Regular cardiac myocyte (primary cell): Measurements from ENCODE around the gene DRG2. TPM values are rescaled to one million over a fixed set of nuclear protein-coding genes. Genes with fewer than 3 reads are reported as not detected.

Source experiments
- total RNA-seq: library from RNA; depleted of rRNA; stranded (reverse); fragments of >200 nt; gene quantifications from 2 replicates; pipeline ENCODE4 v1.2.3, GENCODE V29; 2014

DRG2 gene, protein sequence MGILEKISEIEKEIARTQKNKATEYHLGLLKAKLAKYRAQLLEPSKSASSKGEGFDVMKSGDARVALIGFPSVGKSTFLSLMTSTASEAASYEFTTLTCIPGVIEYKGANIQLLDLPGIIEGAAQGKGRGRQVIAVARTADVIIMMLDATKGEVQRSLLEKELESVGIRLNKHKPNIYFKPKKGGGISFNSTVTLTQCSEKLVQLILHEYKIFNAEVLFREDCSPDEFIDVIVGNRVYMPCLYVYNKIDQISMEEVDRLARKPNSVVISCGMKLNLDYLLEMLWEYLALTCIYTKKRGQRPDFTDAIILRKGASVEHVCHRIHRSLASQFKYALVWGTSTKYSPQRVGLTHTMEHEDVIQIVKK
- 29.3 and 43.5 TPM in 2 replicates for total RNA-seq

DNA sequence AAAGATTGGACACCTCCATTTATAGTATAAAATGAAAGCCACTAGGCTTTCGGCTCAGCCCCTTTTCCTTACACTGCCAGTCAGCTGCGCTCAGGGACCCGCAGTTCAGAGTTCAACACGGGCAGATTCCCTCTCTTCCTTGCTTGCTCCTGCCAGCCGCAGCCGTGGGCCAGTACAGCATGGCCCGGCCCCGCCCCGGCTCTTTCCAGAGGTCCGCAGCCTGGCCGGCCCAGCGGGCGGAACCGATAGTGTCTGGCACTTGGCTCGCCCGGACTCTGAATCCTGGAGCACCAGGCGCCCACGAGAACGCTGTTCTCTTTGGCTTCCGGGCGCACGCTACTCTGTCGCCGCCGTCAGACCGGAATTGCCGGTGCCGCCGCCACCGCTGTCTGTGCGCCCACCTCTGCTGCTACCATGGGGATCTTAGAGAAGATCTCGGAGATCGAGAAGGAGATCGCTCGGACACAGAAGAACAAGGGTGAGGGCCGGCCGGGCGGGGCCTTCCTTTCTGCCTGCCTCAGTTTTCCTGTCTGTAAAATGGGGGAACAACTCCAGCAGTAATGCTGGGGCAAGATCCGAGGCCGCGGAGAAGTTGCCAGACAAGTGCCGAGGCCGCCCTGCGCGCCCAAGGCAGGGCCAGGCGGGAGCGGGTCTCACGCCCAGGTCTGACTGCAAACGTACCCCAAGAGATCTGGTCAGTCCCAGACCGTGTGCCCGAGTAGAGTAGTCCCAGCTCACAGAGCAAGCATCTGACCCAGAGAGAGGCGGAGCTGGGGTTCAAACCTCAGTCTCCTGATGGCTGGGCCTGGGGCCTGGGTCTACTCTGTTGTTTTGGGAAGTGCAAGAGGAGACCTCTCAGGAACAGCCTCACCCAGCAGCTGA is at the start of gene DRG2:
TSS of gene DRG2 (plus strand) at position 339 of the 882 bp plus-strand sequence. CDS start at position 415, 76 bp downstream.

DNA sequence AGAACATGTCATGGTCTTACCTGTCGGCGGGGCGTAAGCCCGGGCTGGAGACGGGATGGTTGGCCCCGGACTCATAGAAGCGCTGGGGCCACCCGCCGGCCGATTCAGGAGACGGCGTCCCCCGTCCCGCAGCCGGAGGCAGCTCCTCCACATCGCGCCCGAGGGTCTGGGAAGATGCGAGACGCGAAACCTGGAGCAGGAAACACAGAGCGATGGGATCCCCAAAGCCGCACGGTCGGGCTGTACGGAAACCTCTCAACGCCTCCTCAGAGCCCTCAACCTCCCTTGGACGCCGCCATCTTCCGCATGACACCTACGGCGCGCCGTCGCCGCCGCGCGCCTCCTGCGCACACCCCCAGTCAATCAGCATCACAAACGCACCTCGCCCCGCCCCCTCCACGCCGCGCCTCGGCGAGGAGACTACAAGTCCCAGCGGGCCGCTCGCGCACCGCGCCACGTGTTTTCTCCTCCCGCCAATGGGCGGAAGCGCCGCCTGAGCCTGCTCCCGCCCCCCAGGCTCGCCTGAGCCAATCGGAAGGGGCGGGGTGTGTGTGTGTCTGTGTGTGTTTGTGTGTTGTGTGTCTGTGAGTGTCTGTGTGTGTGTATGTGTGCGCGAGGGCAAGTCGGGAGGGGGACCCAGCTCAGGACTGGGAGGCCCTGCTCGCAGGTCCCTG is 48.8 kb upstream of the DRG2 start, which contains the start of the genes ATPAF2 and GID4:
TSS of gene ATPAF2 (minus strand) at position 308 of the 674 bp plus-strand sequence. CDS start at position 153, 155 bp downstream.
TSS of gene GID4 (plus strand) at position 548 of the 674 bp plus-strand sequence. CDS start at position 605, 57 bp downstream.

DNA sequence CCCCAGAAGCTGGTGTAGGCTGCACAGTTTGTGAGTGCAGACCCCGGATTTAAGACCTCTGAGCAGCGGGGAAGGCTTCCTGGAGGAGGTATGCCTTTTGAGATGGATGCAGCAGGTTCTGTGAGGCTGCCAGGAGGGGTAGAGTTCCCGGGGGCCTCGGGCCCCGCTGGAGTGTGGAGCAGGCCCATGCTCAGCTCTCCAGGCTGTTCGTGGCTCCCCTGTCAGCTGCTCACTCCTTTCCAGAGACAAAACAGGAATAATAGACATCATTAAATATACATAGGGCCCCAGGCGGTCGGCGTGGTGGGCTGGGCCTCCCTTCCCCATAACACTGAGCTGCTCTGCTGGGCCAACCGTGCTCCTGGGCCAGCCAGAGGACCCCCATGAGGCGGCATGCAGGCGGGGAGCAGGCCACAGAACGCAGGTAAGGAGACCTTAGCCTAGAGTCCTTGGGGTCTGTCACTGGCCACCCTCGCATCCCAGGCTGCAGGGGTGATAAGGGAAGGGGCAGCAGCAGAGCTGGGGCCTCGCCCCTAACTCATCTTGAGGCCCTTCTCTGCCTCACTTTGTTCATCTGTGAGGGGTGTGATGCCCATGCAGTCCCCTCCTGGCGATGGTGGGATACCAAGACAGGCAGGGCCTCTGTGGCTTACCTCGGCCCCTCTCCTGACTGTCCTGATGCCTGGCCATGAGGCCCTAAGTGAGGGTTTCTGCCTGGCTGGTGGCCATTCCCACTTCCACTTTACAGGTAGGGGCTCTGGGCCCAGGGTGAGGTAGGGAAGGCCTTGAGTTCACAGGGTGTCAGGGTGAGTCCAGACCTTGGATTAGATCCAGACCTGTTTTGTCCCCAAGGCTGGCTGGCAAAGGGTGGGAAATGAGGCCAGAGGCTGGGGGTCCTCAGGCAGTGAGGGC is 20.9 kb downstream of the DRG2 start, which contains the start of gene MYO15A:
TSS of gene MYO15A (plus strand) at position 356 of the 912 bp plus-strand sequence. CDS start 10,045 bp downstream, outside the sequence.

Other genes with a start within 250 kb of the DRG2 start
- 21.7 and 28.4 TPM in 2 replicates for gene TOM1L2, start 115.5 kb upstream of the DRG2 start, total RNA-seq
- under 0.01 and 0.38 TPM in 2 replicates for gene DRC3, start 115.1 kb upstream of the DRG2 start, total RNA-seq
- gene ATPAF2, start 48.8 kb upstream of the DRG2 start, total RNA-seq = 15.5 and 19.4 TPM in 2 replicates
- 5.4 and 9.0 TPM in 2 replicates for gene GID4, start 48.5 kb upstream of the DRG2 start, total RNA-seq
- under 0.01 and 0.56 TPM in 2 replicates for gene MYO15A, start 20.8 kb downstream of the DRG2 start, total RNA-seq
- gene ALKBH5, start 95.9 kb downstream of the DRG2 start, total RNA-seq = 168 and 201 TPM in 2 replicates
- 33.3 and 36.2 TPM in 2 replicates for gene LLGL1, start 137.7 kb downstream of the DRG2 start, total RNA-seq
- 209 and 366 TPM in 2 replicates for gene FLII, start 170.8 kb downstream of the DRG2 start, total RNA-seq
- gene MIEF2, start 172.7 kb downstream of the DRG2 start, total RNA-seq = 11.3 and 12.7 TPM in 2 replicates
- 17.2 and 36.8 TPM in 2 replicates for gene TOP3A, start 227.0 kb downstream of the DRG2 start, total RNA-seq
- 14.2 and 14.9 TPM in 2 replicates for gene SMCR8, start 227.3 kb downstream of the DRG2 start, total RNA-seq